HG03469 (cell line): ENCODE data around the gene MAP2K3.

ENCODE experiments used
- ATAC-seq: cut with Tn5 transposase; IDR thresholded peaks from one replicate; pipeline ENCODE4 v1.9.1; 2021; ENCODE audit warnings: mild to moderate bottlenecking, moderate library complexity, moderate number of reproducible peaks; ENCODE audit not compliant: unreplicated experiment

The MAP2K3 gene

GRCh38 chr17:21282231-21282630, 2.3 kb upstream of the MAP2K3 start:
- no peak for ATAC-seq

GRCh38 chr17:21282850-21283249, 1.7 kb upstream of the MAP2K3 start:
- ATAC-seq, result no peak

GRCh38 chr17:21283482-21284318, 811 bp upstream of the MAP2K3 start:
- ATAC-seq, result no peak

GRCh38 chr17:21285164-21286065, 904 bp downstream of the MAP2K3 start:
- no peak for ATAC-seq

- no peak for ATAC-seq
These were observed 1.7 kb downstream of the MAP2K3 start for GRCh38 chr17:21286066-21286770.

GRCh38 chr17:21286909-21287702, 2.6 kb downstream of the MAP2K3 start:
- no peak for ATAC-seq

GRCh38 chr17:21287703-21288449, 3.4 kb downstream of the MAP2K3 start:
- ATAC-seq, result peak; percentile 29

- ATAC-seq, result no peak
These were observed 4.1 kb downstream of the MAP2K3 start for GRCh38 chr17:21288571-21289017.

GRCh38 chr17:21289175-21289901, 4.8 kb downstream of the MAP2K3 start:
- ATAC-seq, result no peak

GRCh38 chr17:21289902-21290571, 5.5 kb downstream of the MAP2K3 start:
- no peak for ATAC-seq

- ATAC-seq, result no peak
These were observed 6.8 kb downstream of the MAP2K3 start for GRCh38 chr17:21291357-21291756.

GRCh38 chr17:21291862-21292261, 7.4 kb downstream of the MAP2K3 start:
- ATAC-seq, result no peak

GRCh38 chr17:21292867-21293830, 8.6 kb downstream of the MAP2K3 start:
- no peak for ATAC-seq

- no peak for ATAC-seq
These were observed 9.3 kb downstream of the MAP2K3 start for GRCh38 chr17:21293831-21294210.

GRCh38 chr17:21294321-21295035, 10.0 kb downstream of the MAP2K3 start:
- no peak for ATAC-seq
